ENCODE measurements around the gene DNLZ. TPM values are rescaled to one million over a fixed set of nuclear protein-coding genes. Genes with fewer than 3 reads are reported as not detected.

The DNLZ gene
- total RNA-seq, 2 donors from 2014 or later, result 24.1 to 31.3 TPM

DNA sequence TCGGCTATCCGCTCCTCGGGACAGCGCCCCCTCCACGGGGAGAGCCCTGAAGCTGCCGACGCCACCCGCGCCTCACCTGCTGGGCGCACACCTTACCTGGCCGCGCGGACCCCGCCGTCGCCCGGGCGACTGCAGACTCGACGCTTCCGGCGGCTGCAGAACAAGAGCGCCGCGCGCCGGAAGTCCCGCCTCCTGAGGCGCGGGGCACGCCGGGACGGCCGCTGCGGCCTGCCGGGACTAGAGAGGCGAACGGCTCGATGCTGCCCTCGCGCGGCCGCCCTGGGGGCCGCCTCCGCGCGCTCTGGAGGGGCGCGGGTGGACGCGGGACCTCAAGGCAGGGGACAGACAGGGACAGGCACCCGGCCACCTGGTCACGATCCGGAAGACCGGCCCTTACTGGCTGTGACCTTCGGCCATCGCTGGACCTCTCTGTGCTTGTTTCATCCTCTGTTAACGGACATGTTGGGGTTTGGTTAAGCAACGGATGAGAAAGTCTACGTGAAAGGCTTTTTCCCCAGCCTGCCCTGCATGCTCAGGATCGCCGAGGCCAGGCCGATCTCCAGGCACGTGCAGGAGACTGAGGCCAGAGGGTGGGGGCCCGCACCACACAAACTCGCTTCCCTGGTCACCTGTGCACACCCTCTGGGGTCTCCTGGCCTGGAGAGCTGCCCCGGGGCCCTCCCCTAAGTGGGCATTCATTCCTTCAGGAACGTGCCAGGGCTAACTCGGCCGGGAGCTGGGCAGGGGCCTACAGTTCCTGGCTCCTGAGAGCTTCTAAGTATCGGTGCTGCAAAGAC lies 36.7 kb upstream of the DNLZ start, which contains the start of gene SNAPC4:
Gene SNAPC4 (minus strand): TSS at position 133 of the 797 bp plus-strand sequence. CDS start 1,742 bp downstream, outside the sequence.
- intact Hi-C loops (cut with DNase I), result loop anchor here (5.0 kb wide), 2 partner anchors 63 to 83 kb away; no protein-coding TSS in a partner anchor
- ATAC-seq, result peak; percentile 95
- H3K36me3 ChIP-seq (replicated peaks in 1 of 2; ENCODE audit: insufficient read depth in 1 of 2, low read depth in 2 of 2), result peaks cover 0 to 15% of the 10 kb centered on the region in 2 donors
- H3K4me1 ChIP-seq, result peaks cover 26% of the 10 kb centered on the region
- no peaks in the 10 kb centered on the region for H3K27me3 ChIP-seq
- peak within 1 kb of the TSS in 3 of 4 donors; percentile 45 to 68 (median 46) for H3K27ac ChIP-seq
- H3K9me3 ChIP-seq, result no peaks in the 10 kb centered on the region
- DNase-seq, result peak; percentile 86 to 89 (median 88)
- H3K4me3 ChIP-seq, result peak within 1 kb of the TSS; percentile 63 to 98
- TF ChIP-seq, protein P1, sequence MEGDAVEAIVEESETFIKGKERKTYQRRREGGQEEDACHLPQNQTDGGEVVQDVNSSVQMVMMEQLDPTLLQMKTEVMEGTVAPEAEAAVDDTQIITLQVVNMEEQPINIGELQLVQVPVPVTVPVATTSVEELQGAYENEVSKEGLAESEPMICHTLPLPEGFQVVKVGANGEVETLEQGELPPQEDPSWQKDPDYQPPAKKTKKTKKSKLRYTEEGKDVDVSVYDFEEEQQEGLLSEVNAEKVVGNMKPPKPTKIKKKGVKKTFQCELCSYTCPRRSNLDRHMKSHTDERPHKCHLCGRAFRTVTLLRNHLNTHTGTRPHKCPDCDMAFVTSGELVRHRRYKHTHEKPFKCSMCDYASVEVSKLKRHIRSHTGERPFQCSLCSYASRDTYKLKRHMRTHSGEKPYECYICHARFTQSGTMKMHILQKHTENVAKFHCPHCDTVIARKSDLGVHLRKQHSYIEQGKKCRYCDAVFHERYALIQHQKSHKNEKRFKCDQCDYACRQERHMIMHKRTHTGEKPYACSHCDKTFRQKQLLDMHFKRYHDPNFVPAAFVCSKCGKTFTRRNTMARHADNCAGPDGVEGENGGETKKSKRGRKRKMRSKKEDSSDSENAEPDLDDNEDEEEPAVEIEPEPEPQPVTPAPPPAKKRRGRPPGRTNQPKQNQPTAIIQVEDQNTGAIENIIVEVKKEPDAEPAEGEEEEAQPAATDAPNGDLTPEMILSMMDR (IDR thresholded peaks at IDR 0.05), result peak; percentile 74 to 98 (median 97)
- peak; percentile 61 to 72 (median 68) for TF ChIP-seq POLR2A (IDR thresholded peaks at IDR 0.05)
- 5 to 80% methylated on average over 1 to 46 of the region's 71 CpGs for WGBS, 2 donors

DNA sequence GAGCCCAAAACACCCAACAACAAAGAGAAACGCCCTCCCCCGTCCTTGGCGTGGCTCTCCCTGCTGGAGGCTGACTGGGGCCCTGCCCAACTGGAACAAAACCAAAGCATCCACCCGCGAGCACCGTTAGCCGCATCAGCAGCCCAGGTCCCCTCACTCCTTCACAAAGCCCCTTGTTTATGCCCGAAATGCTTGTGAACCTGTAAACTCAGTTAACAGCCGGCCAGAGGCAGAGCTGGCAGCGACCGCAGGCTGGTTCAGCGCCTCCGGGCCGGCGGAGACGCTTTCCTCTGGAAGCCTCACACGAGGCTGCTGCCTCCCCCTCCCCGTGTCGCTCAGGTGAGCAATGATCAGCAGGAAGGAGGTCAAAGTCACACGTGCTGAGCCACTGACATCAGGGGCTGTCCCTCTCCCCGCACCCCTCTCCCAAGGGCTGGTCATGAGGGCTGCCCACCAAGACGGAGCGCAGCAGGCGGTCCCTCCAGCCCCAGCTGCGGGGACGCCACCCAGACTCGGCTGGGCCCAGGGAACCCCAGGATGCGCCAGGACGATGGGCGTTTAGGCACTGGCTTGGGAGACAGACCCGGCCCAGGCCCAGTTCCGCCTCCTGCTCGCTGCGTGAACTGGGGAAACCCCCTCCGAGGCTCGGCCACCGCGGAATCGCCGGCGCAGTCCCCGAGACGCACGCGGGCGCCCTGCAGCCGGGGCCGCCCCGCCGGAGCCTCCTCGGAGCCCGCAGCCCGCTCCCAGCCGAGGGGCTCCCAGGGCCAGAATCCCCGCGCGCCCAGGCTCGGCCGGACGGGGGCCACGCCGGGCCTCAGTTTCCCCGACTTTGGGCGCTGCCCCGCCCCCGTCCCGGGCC lies 35.9 kb upstream of the DNLZ start:
- peak; percentile 13 for ATAC-seq
- Histone ChIP-seq H3K9me3 (no peaks in the 10 kb centered on the region), H3K27me3 (no peaks in the 10 kb centered on the region), H3K36me3 (replicated peaks in 1 of 2; ENCODE audit: insufficient read depth in 1 of 2, low read depth in 2 of 2) (peaks cover 0 to 21% of the 10 kb centered on the region in 2 donors), H3K4me1 (peaks cover 26% of the 10 kb centered on the region), H3K4me3 (peak overlapping the region; percentile 63 to 98), H3K27ac (peak overlapping the region in 3 of 4 donors; percentile 45 to 68 (median 46))
- peak in 3 of 4 donors; percentile 29 to 32 (median 31) for DNase-seq
- 1 to 4% methylated on average over 10 to 36 of the region's 67 CpGs for WGBS, 2 donors
- TF ChIP-seq, protein P1 (IDR thresholded peaks at IDR 0.05), result no peak
- TF ChIP-seq POLR2A (IDR thresholded peaks at IDR 0.05), result no peak
- intact Hi-C loops (cut with DNase I), result loop anchor here (5.0 kb wide), 2 partner anchors 62 to 82 kb away; no protein-coding TSS in a partner anchor

DNA sequence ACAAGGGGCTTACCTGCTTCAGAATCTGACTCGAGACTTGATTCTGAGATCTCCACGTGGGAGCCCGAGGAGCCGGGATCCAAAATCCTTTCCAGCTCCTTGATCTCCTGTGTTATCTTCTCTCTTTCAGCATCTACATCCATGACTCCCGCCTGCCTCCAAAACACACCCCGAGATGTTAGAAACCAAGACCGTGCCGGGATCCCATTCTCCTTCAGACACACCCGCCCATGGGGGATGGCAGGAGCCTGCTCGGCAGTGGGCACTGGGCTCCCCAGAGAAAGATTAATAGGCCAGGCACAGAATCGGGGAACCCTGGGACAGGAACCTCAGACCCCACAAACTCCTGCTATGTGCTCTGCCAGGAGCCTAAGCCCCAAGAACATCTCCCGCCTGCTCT lies 34.7 kb upstream of the DNLZ start:
- TF ChIP-seq, protein P1 (IDR thresholded peaks at IDR 0.05), result no peak
- TF ChIP-seq POLR2A (IDR thresholded peaks at IDR 0.05), result no peak
- no peak for DNase-seq
- H3K36me3 ChIP-seq (replicated peaks in 1 of 2; ENCODE audit: insufficient read depth in 1 of 2, low read depth in 2 of 2), result peaks cover 0 to 29% of the 10 kb centered on the region in 2 donors

DNA sequence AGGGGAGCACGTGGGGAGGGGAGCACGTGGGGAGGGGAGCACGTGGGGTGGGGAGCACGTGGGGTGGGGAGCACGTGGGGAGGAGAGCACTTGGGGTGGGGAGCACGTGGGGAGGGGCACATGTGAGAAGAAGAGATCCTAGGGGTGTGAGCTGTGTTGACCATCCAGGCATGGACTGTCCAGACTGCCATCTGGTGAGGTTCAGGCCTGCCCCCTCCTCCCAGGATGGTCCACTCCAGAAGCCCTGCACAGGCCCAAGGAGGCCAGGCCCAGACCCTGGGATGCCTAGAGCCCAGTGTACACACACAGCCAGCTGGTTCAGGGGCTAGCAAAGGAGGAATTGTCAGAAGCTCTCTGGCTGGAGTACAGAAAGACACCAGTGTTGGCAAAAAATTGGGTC lies 34.1 kb upstream of the DNLZ start:
- Histone ChIP-seq H3K36me3 (replicated peaks in 1 of 2; ENCODE audit: insufficient read depth in 1 of 2, low read depth in 2 of 2) (peaks cover 0 to 29% of the 10 kb centered on the region in 2 donors), H3K4me1 (peaks cover 26% of the 10 kb centered on the region), H3K4me3 (no peak overlapping the region), H3K9me3 (no peaks in the 10 kb centered on the region), H3K27ac (no peak overlapping the region), H3K27me3 (no peaks in the 10 kb centered on the region)
- intact Hi-C loops (cut with DNase I), result no loop called here
- no peak for TF ChIP-seq POLR2A (IDR thresholded peaks at IDR 0.05)
- TF ChIP-seq, protein P1 (IDR thresholded peaks at IDR 0.05), result no peak
- WGBS, 2 donors, result 58 to 78% methylated on average over 6 of the region's 6 CpGs
- DNase-seq (no peak), ATAC-seq (no peak)

More for the DNA sequence above, 34.7 kb upstream of the DNLZ start:
- peaks cover 26% of the 10 kb centered on the region for H3K4me1 ChIP-seq
- no peaks in the 10 kb centered on the region for H3K9me3 ChIP-seq
- no peaks in the 10 kb centered on the region for H3K27me3 ChIP-seq
- 86 to 91% methylated on average over 11 to 12 of the region's 12 CpGs for WGBS, 2 donors
- H3K27ac ChIP-seq, result no peak overlapping the region
- no peak for ATAC-seq
- no peak overlapping the region for H3K4me3 ChIP-seq
- intact Hi-C loops (cut with DNase I), result no loop called here
